PC-9 (cell line): ENCODE measurements around the gene RASL10B. TPM values are rescaled to one million over a fixed set of nuclear protein-coding genes. Genes with fewer than 3 reads are reported as not detected.

ENCODE experiments used
- total RNA-seq: library from RNA; stranded (reverse); gene quantifications from 2 replicates; pipeline ENCODE4 v1.2.3, GENCODE V29; 2021

The RASL10B gene
- total RNA-seq, 1 experiment from 2014 or later: 0.11 TPM

Other genes with a start within 250 kb of the RASL10B start
- not detected in 2 replicates for gene SLFN12L, start 194.0 kb upstream of the RASL10B start, total RNA-seq
- not detected in 2 replicates for gene SLFN14, start 170.8 kb upstream of the RASL10B start, total RNA-seq
- 4.7 and 5.8 TPM in 2 replicates for gene PEX12, start 153.1 kb upstream of the RASL10B start, total RNA-seq
- 153 and 186 TPM in 2 replicates for gene AP2B1, start 144.3 kb upstream of the RASL10B start, total RNA-seq
- not detected in 2 replicates for gene GAS2L2, start 21.6 kb downstream of the RASL10B start, total RNA-seq
- gene C17orf50, start 29.2 kb downstream of the RASL10B start, total RNA-seq: not detected in 2 replicates
- gene MMP28, start 64.0 kb downstream of the RASL10B start, total RNA-seq: 2.8 and 6.4 TPM in 2 replicates
- 187 and 202 TPM in 2 replicates for gene TAF15, start 77.8 kb downstream of the RASL10B start, total RNA-seq
- not detected in 2 replicates for gene HEATR9, start 137.3 kb downstream of the RASL10B start, total RNA-seq
- gene CCL5, start 148.7 kb downstream of the RASL10B start, total RNA-seq: not detected in 2 replicates
- gene RDM1, start 199.1 kb downstream of the RASL10B start, total RNA-seq: 14.5 and 15.5 TPM in 2 replicates
- gene LYZL6, start 212.1 kb downstream of the RASL10B start, total RNA-seq: not detected in 2 replicates
- gene CCL16, start 249.9 kb downstream of the RASL10B start, total RNA-seq: not detected in 2 replicates